NK-92 (cell line): ENCODE measurements around the gene MAP1S.

Source experiments
- DNase-seq: peaks from one replicate; lab custom pipeline; 2025; ENCODE audit not compliant: unreplicated experiment; lab: John Stamatoyannopoulos, UW

The MAP1S gene

GRCh38 chr19:17692566-17692965 is 26.7 kb upstream of the MAP1S start:
- no peak for DNase-seq

- no peak for DNase-seq
Measured at GRCh38 chr19:17695198-17695597, 24.1 kb upstream of the MAP1S start.

GRCh38 chr19:17703824-17704463 is 15.3 kb upstream of the MAP1S start:
- DNase-seq = no peak

- DNase-seq = no peak
Measured at GRCh38 chr19:17706750-17707181, 12.5 kb upstream of the MAP1S start.

GRCh38 chr19:17711851-17712250 is 7.4 kb upstream of the MAP1S start:
- no peak for DNase-seq

GRCh38 chr19:17716309-17716929 is 2.9 kb upstream of the MAP1S start:
- no peak for DNase-seq

GRCh38 chr19:17718550-17718946 is 732 bp upstream of the MAP1S start:
- no peak for DNase-seq

- no peak for DNase-seq
Measured at GRCh38 chr19:17719730-17720400, 585 bp downstream of the MAP1S start.

GRCh38 chr19:17720440-17720839 is 1.2 kb downstream of the MAP1S start:
- DNase-seq = no peak

- no peak for DNase-seq
Measured at GRCh38 chr19:17721111-17721628, 1.9 kb downstream of the MAP1S start.

- DNase-seq = no peak
Measured at GRCh38 chr19:17721821-17722220, 2.5 kb downstream of the MAP1S start.

- DNase-seq = no peak
Measured at GRCh38 chr19:17722655-17723240, 3.5 kb downstream of the MAP1S start.

GRCh38 chr19:17724655-17725054 is 5.4 kb downstream of the MAP1S start:
- no peak for DNase-seq

- DNase-seq = no peak
Measured at GRCh38 chr19:17725422-17726078, 6.3 kb downstream of the MAP1S start.

- no peak for DNase-seq
Measured at GRCh38 chr19:17726136-17726741, 7.0 kb downstream of the MAP1S start.

- DNase-seq = no peak
Measured at GRCh38 chr19:17726964-17727773, 7.9 kb downstream of the MAP1S start.

- no peak for DNase-seq
Measured at GRCh38 chr19:17727843-17728242, 8.6 kb downstream of the MAP1S start.

GRCh38 chr19:17733127-17733526 is 13.8 kb downstream of the MAP1S start:
- no peak for DNase-seq

GRCh38 chr19:17734146-17734545 is 14.9 kb downstream of the MAP1S start:
- no peak for DNase-seq

- DNase-seq = no peak
Measured at GRCh38 chr19:17735410-17735809, 16.1 kb downstream of the MAP1S start.
